D721Med (cell line): ENCODE measurements around the gene ZNF106.

Source experiments
- DNase-seq: peaks from one replicate; pipeline ENCODE4 v3.0.0; 2011; ENCODE audit warnings: low spot score; ENCODE audit not compliant: insufficient read length
- FAIRE-seq: peaks from 2 replicates; lab custom pipeline; 2011; peaks lifted over from hg19 to GRCh38; lab: Jason Lieb, UNC
- CTCF ChIP-seq: IDR thresholded peaks from 2 replicates; pipeline ENCODE4 v1.5.1; 2012; ENCODE audit warnings: mild to moderate bottlenecking, control low read depth; ENCODE audit not compliant: insufficient read depth; ENCODE audit errors: missing control alignments

The ZNF106 gene

DNA sequence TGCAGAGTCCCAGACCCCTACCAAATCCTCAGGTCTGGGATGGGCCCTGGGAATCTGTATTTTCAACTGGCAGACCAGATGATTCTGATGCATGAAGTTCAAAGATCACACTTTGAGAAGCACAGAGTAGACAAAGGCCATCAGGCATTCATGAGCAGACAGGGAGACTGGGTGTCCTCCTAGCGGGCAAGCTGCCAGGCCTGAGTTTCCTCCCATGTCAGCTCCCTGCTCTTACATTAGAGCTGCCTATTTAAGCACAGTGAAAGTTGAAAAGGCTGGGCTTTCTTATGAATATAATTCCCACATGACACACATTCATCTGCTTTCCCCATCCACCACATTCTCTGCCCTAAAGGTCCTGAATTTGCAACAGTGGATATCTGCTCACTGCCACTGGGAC is 117.7 kb downstream of the ZNF106 start:
- FAIRE-seq: no peak
- no peak for DNase-seq
- no peak for TF ChIP-seq CTCF

DNA sequence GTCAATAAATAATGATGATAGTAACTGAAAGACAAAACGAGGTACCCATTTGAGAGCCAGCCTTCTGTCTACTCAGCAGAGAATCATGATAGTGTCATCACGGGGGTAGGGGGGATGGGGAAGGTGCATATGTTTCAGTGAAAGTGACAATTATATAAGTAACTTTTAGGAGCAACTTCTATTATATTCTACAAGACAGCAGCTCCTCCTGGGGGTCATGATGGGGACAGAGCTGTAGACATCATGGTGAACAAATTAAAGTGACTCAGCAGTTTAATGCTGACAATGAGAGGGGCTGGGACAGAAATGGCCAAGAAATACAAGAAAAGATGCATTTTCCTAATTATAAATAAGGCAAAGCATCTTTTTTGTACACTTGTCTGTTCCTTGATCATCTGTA is 119.8 kb downstream of the ZNF106 start:
- no peak for TF ChIP-seq CTCF

GRCh38 chr15:42368096-42368495 is 122.8 kb downstream of the ZNF106 start:
- DNase-seq (no peak), FAIRE-seq (no peak)
- TF ChIP-seq CTCF: no peak

More for the DNA sequence above, 119.8 kb downstream of the ZNF106 start:
- DNase-seq (no peak), FAIRE-seq (no peak)

- FAIRE-seq: no peak
- TF ChIP-seq CTCF: no peak
- DNase-seq: no peak
These were observed 123.9 kb downstream of the ZNF106 start for GRCh38 chr15:42367041-42367440.

GRCh38 chr15:42365921-42366550 is 124.9 kb downstream of the ZNF106 start:
- FAIRE-seq (no peak), DNase-seq (no peak)
- no peak for TF ChIP-seq CTCF

GRCh38 chr15:42364529-42364928 is 126.4 kb downstream of the ZNF106 start:
- TF ChIP-seq CTCF: no peak
- FAIRE-seq (no peak), DNase-seq (no peak)

DNA sequence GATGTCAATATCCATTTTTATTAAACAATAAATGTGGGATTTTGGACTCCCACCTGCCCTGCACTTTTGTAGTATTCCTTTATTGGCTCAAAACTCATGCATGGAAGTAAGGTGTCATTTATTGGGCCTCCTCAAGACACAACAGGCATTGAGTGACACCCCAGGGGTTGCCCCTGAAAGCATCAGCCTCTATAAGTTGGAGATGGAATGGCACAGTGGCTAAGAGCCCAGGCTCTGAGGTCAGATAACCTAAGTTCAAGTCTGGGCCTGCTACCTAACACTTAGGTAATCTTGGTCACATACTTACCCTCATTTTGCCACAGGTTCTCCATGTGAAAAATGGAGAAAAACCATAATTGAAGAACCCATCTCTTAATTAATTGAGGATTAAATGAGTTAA is 127.0 kb downstream of the ZNF106 start:
- FAIRE-seq (no peak), DNase-seq (no peak)
- no peak for TF ChIP-seq CTCF
